T-helper 2 cell treated with Interferon-gamma antibody and Interleukin-4, amounts not matched to agents 100 ng/mL and 5 ng/mL, for 36 hours (primary cell): ENCODE data around the gene EPAS1. TPM values are rescaled to one million over a fixed set of nuclear protein-coding genes. Genes with fewer than 3 reads are reported as not detected.

Source experiments
- intact Hi-C: fragments of 100-400 bp; cut with micrococcal nuclease; formaldehyde crosslinking; loops from one replicate; pipeline ENCODE4 v1.15.1; 2023
- total RNA-seq: library from RNA; stranded (reverse); gene quantifications from 2 replicates; pipeline ENCODE4 v1.2.3, GENCODE V29; 2022

Gene EPAS1
- total RNA-seq, 1 donor from 2014 or later: 28.2 TPM

GRCh38 chr2:46380038-46380940 lies 83.1 kb downstream of the EPAS1 start:
- intact Hi-C loops: no loop called here

- intact Hi-C loops: no loop called here
These were observed 84.1 kb downstream of the EPAS1 start for GRCh38 chr2:46381263-46381849.

- intact Hi-C loops: no loop called here
These were observed 84.7 kb downstream of the EPAS1 start for GRCh38 chr2:46381871-46382270.

- intact Hi-C loops: no loop called here
These were observed 85.3 kb downstream of the EPAS1 start for GRCh38 chr2:46382331-46383112.

GRCh38 chr2:46383113-46383395 lies 85.8 kb downstream of the EPAS1 start:
- intact Hi-C loops: no loop called here

GRCh38 chr2:46383784-46384456 lies 86.7 kb downstream of the EPAS1 start:
- intact Hi-C loops: no loop called here

GRCh38 chr2:46384457-46384815 lies 87.2 kb downstream of the EPAS1 start:
- intact Hi-C loops: no loop called here

- intact Hi-C loops: no loop called here
These were observed 88.8 kb downstream of the EPAS1 start for GRCh38 chr2:46385786-46386577.

- intact Hi-C loops: no loop called here
These were observed 89.6 kb downstream of the EPAS1 start for GRCh38 chr2:46386763-46387162.

- intact Hi-C loops: no loop called here
These were observed 90.1 kb downstream of the EPAS1 start for GRCh38 chr2:46387292-46387691.

GRCh38 chr2:46387886-46388515 lies 90.8 kb downstream of the EPAS1 start:
- intact Hi-C loops: no loop called here

- intact Hi-C loops: no loop called here
These were observed 91.7 kb downstream of the EPAS1 start for GRCh38 chr2:46388881-46389280.

GRCh38 chr2:46389417-46389916 lies 92.3 kb downstream of the EPAS1 start:
- intact Hi-C loops: no loop called here

- intact Hi-C loops: no loop called here
These were observed 92.8 kb downstream of the EPAS1 start for GRCh38 chr2:46390036-46390435.

GRCh38 chr2:46390901-46391395 lies 93.7 kb downstream of the EPAS1 start:
- intact Hi-C loops: no loop called here

GRCh38 chr2:46392561-46393346 lies 95.5 kb downstream of the EPAS1 start:
- intact Hi-C loops: no loop called here

GRCh38 chr2:46393347-46393820 lies 96.2 kb downstream of the EPAS1 start:
- intact Hi-C loops: no loop called here

- intact Hi-C loops: no loop called here
These were observed 96.7 kb downstream of the EPAS1 start for GRCh38 chr2:46393865-46394264.
